ENCODE data around the gene HYOU1.
"Not testable (repeated sequence)": the region's sequence is repeated elsewhere in the genome, so short reads cannot be mapped to it uniquely, and the experiment has no call there.

HYOU1 gene

DNA sequence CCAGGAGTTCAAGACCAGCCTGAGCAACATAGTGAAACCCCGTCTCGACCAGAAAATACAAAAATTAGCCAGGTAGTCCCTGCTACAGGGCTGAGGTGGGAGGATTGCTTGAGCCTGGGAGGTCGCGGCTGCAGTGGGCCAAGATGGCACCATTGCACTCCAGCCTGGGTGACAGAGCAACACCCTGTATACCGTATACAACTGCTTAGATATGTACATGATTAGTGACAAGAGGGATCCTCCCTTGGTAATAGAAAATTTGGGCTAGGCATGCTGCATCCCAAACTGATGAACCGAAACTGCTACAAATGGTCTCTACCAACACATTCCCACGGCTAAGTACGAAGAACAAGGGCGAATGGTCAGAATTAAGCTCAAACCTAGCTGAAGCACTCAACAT is 14.1 kb downstream of the HYOU1 start:
- no peak for DNase-seq

DNA sequence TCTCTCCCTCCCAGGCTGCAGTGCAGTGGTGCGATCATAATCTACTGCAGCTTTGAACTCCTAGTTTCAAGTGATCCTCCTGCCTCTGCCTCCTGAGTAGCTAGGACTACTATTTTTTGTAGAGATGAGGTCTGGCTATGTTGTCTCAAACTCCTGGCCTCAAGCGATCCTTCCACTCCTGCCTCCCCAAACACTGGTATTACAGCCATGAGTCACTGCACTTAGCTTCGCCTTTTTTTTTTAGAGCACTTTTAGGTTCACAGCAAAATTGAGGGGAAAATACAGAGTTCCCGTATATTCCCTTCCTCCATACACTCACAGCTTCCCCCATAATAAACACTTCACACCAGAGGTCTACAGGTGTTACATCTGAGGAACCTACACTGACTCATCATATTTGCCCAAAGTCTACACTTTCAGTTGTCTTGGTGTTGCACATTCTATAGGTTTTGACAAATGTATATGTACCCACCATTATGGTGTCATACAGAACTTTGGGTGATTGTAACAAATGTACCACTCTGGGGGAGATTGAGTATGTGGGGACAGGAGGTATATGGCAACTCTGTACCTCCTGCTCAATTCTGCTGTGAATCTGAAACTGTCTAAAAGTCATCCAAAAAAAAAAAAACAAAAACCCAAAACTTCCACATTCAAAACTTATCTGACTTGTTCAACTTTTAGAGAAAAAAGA is 15.0 kb downstream of the HYOU1 start:
- peak; percentile 59 for DNase-seq

DNA sequence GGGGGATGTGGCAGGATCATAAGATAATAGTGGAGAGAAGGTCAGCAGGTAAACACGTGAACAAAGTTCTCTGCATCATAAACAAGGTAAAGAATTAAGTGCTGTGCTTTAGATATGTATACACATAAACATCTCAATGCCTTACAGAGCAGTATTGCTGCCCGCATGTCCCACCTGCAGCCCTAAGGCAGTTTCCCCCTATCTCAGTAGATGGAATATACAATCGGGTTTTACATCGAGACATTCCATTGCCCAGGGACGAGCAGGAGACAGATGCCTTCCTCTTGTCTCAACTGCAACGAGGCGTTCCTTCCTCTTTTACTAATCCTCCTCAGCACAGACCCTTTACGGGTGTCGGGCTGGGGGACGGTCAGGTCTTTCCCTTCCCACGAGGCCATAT is 17.5 kb downstream of the HYOU1 start:
- not testable (repeated sequence) for DNase-seq

DNA sequence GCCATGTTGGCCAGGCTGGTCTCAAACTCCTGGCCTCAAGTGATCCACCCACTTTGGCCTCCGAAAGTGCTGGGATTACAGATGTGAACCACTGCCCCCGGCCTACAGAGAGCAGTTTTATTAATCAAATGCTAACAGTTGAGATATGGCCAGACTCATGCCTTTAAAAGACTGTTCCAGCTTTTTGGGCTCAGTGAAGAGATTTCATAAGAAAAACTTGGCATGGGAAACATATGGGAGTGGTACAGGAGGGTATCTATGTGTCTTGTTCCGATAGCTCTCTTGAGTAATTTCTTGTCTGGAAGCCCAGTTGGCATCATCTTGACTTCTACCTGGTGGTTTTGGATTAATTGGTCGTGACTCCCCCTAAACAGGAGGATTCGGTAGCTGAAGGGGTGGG is 18.1 kb downstream of the HYOU1 start:
- no peak for DNase-seq

DNA sequence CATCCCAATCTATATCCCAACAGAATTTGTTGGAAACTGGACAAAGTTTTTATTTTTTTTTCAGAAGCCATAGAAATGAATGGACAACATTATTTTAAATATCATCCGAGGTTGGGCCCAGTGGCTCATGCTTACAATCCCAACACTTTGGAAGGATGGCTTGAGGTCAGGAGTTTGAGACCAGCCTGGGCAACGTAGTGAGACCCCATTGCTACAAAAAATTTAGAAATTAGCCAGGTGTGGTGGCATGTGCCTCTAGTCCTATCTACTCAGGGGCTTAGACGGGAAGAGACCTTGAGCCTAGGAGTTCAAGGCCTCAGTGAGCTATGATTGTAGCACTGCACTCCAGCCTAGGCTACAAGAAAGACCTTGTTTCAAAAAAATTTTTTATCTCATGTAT is 22.2 kb downstream of the HYOU1 start:
- no peak for DNase-seq

DNA sequence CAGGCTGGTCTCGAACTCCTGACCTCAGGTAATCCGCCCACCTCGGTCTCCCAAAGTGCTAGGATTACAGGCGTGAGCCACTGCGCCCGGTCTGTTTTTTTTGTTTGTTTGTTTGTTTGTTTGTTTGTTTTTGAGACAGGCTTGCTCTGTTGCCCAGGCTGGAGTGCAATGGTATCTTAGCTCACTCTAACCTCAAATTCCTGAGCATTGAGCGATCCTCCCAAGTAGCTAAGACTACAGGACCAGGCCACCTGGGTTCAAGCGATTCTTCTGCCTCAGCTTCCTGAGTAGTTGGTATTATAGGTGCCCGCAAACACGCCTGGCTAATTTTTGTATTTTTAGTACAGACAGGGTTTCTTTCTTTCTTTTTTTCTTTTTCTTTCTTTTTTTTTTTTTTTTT is 23.6 kb downstream of the HYOU1 start:
- not testable (repeated sequence) for DNase-seq

DNA sequence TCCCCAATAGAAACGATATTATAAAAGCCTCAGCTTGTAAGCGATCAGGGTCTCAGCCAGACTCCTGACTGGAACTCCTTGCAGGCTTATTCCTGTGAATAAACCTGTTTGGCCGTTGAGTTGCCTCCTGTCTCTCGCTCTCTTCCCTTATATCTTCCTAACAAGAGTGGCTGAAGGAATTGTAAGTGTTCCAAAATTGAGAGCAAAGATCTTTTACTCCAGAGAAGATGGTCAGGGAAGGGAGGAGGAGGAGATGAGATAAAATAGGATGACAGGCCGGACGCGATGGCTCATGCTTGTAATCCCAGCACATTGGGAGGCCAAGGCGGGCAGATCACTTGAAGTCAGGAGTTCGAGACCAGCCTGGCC is 25.1 kb downstream of the HYOU1 start:
- no peak for DNase-seq

DNA sequence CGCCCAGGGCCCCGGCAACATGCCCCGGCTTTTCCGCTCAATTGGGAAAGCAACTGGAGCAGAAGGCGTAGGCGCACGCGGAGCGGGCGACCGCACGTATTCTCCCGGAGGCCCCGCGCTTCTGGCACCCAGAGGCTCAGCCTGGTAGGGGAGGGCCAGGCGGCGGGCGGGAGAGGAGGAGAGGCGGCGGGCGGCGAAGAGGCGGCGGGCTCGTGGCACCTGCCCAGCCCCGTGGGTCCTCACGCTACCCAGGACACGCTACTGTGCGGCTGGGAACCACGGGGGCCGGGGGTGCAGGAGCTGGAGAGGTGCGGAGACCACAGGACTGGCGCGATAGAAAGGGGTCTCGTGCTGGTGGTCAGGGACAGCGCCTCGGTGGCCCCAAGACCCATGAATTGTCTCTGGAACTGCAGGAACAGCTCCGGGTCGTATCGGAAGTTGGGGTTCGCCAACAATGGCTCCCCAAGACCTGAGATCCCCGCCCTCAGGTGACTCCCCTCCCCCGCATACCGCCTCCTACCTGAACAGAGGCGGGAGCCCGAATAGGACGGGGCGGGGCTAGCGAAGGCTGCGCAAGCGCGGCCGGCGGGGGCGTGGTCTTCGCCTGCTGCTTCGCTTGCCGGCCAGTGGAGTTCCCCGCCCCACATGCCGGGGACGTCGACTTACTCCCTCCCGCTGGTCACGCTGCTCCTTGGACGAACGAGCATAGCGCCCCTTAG is 26.5 kb downstream of the HYOU1 start, which contains the start of gene SLC37A4:
Gene SLC37A4 (minus strand): TSS at position 549 of the 719 bp plus-strand sequence.
- DNase-seq = peak; percentile 100

DNA sequence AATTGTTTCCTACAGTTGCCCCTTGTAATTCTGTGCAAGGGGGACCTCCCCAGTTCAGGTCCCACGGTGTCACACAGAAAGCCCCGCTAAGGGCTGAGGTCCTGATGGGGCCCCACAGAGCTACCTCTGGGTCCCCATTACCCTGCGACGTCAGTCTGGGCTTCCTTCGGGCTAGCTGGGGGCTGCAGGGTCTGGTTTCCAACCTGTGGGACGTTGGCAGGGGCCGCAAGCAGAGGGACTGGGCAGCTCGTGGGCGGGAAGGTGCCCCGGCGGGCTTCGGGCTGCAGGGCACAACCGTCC is 27.0 kb downstream of the HYOU1 start:
- peak; percentile 17 for DNase-seq

DNA sequence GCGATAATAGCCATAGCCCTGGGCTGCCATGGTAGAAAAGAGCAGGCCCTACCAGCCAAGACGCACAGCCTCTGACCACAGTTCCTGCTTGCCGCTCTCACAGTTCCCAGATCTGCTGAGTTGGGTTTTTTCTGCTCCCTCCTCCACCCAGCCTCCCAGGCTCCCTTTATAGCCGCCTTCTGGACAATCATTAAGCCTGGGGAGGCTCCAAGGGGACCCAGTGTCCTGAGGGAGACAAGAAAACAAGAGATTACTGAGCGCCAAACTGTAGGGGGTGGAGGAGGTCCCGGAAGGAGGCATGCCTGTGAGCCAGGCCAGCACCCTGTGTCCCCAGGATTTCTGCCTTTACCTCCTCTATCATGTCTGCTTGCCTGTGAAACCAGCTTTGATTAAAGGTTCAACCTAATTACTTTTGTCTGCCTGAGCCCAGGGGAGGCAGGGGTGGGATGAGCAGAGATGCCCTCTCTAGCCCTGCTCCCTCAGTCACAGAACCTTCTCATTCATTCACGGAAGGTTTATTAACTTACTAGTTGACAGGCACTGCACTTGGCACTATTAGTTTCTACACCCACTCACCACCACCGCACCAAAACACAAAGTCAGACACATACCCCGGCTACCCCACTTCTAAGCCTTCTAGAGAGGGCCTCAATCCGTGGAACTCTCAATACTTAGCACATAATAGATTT is 27.5 kb downstream of the HYOU1 start:
- peak; percentile 92 for DNase-seq

DNA sequence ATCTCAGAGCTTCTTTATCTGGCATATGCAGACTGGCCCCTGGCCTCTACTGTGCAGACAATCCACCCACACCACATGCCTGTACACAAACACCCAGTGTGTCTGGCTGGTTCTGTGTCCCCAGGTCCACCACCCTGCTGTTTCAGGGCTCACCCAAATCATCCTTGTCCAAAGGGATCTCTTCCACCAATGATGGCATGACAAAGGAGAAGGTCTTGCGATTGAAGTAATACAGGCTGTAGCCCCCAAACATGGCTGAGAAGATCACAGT is 28.0 kb downstream of the HYOU1 start:
- no peak for DNase-seq

DNA sequence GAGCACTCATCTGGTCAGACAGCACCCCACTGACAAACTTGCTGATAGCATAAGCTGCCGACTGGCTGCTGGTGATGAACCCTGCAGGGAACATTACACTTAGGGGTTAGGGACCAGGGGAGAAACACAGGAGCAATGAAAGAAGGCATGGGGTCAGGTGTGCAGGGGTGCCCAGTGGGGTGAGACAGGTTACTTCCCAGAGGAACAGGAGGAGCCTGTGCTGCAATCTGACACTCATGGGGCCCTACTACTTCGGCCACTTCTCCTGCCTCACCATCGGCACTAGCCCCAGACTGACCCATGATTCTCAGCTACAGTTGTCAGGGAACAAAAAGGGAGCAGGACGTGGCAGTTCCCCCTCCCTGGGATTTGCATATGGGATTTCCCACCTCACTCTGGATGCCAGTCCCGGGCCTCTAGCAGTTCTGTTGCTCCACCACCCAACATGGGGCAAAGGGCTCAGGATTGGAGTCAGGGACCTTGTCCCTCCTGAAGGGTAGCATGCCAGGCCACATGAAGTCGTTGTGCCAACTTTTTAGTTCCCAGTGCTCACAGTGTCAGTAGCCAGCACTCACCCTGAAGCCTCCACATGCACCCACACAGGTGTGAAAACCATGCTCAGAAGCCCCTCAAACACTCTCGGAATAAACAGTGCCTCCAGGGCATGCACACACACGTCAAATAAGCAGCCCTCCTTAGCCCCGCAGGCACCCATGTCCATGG is 28.5 kb downstream of the HYOU1 start:
- DNase-seq = no peak

DNA sequence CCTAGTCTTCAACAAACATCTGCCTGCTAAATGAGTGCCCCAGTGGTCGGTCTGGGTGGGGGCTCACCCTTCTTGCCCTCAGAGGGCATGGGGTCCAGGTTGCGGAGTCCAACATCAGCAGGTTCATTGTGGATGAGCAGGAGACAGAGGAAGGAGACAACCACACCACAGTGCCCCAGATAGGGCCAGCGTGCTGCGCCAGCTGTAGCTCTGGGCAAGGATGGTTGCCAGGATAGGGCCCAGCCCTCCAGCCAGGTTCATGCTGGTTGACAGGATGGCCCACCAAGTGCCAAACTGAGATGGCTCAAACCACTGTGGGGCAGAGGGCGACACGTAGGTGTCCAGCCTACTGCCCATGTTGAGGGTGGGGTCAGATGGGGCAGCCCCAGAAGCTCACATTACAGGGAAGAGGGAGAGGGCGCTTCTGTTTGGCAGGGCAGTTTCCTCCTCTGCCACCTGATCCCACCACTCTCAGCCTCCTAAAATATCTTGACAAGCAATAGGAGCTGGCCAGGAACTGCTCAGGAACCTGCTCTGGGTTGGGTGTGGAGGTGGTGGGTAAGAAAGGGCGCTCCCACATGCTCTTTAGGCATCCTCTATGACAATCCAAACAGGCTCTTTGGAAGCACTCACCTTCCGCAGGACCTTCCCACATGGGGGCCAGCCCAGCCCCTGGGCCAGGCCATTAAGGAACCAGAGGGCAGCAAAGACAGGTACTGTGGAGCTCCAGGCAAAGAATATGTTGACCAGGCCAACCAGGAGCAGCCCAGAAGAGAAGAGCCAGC is 29.3 kb downstream of the HYOU1 start:
- no peak for DNase-seq

DNA sequence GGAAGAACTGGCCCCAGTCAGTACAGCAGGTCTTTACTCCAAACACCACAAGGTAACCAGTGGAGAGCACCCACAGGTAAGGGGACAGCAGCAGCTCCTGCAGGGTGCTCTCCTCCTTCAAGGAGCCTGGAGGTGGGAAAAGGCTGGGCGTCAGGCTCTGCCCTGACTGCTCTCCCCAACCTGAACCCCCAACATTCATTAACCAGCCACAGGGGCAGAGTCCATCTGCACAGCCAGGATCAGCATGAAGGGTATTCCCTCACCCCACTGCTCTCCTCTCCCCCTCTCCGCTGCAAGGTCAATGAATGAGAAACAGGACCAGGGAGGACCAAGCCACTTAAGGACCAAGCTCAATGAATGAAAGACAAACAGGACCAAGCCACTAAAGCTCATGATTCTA is 30.0 kb downstream of the HYOU1 start:
- no peak for DNase-seq

DNA sequence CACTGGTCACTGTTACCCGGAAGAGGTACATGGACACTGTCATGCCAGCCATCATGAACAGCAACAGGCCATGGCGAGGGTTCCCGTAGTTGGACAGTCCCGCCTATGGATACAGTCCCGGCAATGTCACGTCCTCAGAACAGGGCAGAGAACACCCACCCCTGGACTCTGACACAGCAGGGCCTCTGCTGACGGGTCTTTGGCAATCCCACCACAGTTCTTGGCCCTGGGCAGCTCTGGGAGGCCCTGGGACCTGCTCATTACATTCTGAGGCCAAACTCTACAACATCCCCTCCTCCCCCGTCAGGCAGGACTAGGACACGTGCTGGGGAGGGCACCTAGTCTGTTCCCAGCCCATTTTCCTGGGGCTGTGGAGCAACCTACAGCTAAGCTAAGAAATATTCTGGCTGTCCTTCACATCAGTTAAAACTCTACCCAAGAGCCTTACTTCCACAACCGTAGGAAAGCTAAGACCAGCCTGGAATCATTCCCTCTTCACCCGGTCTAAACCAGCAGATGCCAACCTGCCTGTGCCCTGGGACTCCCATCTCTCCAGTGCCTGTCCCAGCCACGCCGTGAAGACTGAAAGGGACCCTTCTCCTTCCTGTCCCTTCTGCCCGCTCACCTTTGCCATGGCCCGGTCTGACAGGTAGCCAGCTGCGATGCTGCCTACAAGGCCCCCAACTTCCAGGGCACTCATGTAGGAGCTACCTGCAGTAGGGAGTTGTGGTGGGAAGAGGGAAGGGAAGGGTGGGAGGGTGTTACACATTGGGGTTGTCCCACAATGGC is 30.8 kb downstream of the HYOU1 start:
- DNase-seq = no peak

DNA sequence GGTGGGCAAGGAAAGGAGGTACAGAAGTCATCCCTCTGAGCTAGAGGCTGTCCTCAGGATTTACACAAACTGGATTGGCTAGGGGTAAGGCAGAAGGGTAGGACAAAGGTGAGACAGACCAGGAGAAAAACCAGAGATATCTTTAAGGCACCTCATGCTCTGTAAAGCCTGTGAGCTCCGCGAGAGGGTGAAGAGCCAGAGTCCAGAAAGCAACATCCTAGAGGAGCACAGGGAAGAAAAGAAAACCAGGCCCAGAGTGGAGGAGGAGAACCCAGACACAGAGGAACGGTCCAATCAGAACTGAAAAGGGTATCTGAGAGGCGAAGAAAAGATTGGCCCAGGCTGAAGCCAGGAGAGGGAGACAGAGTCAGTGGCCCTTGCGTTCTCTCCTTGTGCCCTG is 31.5 kb downstream of the HYOU1 start:
- no peak for DNase-seq

DNA sequence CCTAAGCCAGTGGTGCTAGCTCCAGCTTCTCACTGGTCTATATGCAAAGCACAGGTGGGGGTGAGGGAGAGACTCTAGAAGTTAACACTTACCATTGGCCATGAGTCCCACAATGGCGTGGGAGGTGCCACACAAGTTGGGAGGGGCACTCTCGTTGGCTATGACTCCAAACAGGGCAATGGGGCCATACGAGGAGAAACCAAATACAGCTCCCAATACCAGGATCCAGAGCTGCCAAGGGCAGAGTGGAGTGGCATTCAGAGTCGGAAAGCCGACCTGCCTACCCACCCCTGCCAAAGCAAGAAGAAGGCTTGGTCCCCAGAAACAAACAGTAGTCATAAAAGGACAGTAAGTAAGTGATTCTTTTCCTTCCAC is 31.9 kb downstream of the HYOU1 start:
- no peak for DNase-seq

DNA sequence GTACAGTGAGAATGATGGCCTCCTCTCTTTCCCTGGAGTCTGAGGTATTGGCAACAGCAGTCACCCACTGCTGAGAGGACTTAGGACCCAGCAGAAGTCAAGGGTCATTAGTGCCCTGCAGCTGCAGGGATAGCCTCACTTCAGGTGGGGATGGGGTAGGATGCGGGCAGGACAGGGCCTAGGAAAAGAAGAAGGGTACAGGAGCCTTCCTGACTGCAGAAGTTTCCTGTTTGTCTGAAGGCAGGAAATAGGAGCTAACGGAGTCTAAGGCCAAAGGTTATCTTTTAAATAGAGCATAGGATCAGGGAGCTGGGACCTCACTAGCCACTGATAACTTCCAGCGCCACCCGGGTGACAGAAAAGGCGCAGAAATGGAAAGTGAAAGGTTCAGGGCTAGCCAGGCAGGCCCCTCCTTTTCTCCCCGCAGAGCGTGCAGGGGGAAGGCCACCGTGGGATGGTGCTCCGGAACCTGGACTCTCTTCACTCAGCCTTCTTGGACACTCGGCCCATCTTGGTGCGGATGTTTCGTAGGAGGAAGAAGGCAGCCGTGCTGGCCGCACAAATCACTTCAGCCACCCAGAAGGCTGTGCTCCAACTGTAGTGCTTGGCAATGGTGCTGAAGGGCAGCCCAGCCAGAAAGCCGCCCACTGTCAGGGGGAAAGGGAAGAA is 32.4 kb downstream of the HYOU1 start:
- no peak for DNase-seq

DNA sequence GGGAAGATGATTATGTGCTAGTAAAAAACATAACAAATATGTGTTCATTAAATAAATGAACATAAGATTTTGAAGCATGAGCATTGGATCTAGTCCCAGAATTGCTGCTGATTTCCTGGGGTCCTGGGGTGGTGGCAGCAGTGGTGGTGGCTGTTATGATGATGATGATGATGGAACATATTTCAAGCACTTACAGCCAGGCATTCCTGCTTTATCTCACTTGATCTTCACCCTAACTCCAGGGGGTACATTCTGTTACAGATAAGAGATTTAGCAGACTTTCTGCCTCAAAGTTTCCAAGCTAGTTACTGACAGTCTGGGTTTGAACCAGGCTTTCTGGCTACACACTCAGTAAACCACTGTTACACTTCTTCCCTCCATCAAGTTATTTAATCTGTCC is 33.3 kb downstream of the HYOU1 start:
- DNase-seq = no peak

DNA sequence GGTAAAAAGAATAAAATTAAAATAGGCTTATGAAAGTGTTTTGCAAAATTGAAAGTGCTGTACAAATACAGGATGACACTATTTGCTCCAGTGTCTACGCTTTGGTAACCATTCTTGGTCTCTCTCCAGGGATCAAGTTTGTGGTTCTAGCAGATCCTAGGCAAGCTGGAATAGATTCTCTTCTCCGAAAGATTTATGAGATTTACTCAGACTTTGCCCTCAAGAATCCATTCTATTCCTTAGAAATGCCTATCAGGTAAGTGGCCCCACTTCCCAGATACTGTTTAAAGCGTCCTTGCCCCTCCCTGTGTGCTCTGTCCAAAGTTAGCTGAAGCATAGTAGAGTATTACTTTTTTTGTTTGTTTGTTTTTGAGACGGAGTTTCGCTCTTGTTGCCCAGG is 35.4 kb downstream of the HYOU1 start:
- DNase-seq = no peak

DNA sequence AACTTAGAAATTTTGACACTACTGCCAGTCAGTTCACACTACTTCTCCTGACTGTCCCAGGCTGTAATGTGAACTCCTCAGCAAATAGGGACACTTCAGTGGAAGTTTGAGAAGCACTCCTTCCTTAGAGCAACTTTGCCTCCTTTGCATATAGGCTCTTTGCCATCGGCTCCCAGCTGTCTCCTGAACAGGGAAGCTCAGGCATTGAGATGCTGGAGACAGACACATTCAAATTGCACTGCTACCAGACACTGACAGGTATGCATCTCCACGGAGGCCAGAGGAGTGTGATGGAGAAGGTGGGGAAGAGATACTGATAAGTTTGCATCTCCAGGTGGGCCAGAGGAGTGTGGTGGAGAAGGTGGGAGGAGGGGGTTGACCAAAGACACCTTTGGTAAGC is 37.0 kb downstream of the HYOU1 start:
- DNase-seq = no peak
